T-helper 1 cell (primary cell): Measurements from ENCODE around the gene NADK.
"Not testable (repeated sequence)": the region's sequence is repeated elsewhere in the genome, so short reads cannot be mapped to it uniquely, and the experiment has no call there.

ENCODE experiments used
- DNase-seq, 5 donors: peaks; one replicate each; pipeline ENCODE4 v3.0.0-alpha.2; 2012 to 2020

Gene NADK

DNA sequence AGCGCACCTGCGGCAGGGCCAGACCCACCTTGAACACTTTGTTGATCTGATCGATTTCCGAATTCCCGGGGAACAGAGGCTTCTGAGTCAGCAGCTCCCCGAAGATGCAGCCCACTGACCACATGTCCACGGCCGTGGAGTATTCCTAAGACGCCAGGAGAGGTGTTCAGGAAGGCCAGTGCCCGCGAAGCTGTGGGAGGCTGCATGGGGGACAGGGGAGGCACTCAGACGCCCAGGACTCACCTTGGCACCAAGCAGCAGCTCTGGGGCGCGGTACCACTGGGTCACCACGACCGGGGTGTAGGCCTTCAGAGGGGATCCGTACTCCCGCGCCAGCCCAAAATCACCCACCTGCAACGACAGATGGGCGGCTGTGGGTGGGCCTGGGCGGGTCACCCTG, 74.5 kb downstream of the NADK start:
- DNase-seq, result no peak

DNA sequence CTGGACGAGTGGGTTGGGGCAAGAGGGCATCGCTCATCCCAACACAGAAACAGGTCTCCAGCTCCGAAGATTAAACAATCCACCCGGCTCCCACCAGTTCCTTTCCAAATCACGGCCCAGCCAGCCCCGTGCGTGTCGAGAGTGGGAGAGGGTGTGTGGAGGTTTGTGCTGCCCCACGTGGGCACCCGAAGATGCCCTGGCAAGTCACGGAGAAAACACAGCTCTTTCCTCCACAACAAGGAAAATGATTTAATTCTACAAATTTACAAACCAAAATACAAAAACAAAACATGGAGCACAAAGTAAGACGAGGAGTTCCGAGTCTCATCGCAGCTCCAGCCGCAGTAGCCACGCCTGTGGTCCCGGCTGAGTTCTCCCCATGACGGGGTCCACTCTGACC, 75.8 kb downstream of the NADK start:
- not testable (repeated sequence) for DNase-seq
